GM21619 (cell line): Measurements from ENCODE around the gene C6orf52.

Experiments
- ATAC-seq: cut with Tn5 transposase; IDR thresholded peaks from one replicate; pipeline ENCODE4 v1.9.1; 2021; ENCODE audit not compliant: unreplicated experiment

The C6orf52 gene

GRCh38 chr6:10658910-10659698 lies 35.3 kb downstream of the C6orf52 start:
- ATAC-seq: no peak

GRCh38 chr6:10655508-10656055 lies 38.8 kb downstream of the C6orf52 start:
- ATAC-seq: no peak

- ATAC-seq: no peak
Observed at GRCh38 chr6:10644225-10644624, 50.2 kb downstream of the C6orf52 start.

GRCh38 chr6:10643201-10643651 lies 51.2 kb downstream of the C6orf52 start:
- peak; percentile 80 for ATAC-seq

GRCh38 chr6:10641528-10641927 lies 52.9 kb downstream of the C6orf52 start:
- no peak for ATAC-seq

GRCh38 chr6:10640412-10640811 lies 54.0 kb downstream of the C6orf52 start:
- ATAC-seq: no peak

- ATAC-seq: peak; percentile 99
Observed at GRCh38 chr6:10633216-10633615, 61.2 kb downstream of the C6orf52 start.

- ATAC-seq: no peak
Observed at GRCh38 chr6:10630178-10630577, 64.2 kb downstream of the C6orf52 start.

- no peak for ATAC-seq
Observed at GRCh38 chr6:10627800-10628199, 66.6 kb downstream of the C6orf52 start.

GRCh38 chr6:10626154-10626741 lies 68.2 kb downstream of the C6orf52 start:
- no peak for ATAC-seq

GRCh38 chr6:10624836-10625235 lies 69.6 kb downstream of the C6orf52 start:
- ATAC-seq: no peak

- no peak for ATAC-seq
Observed at GRCh38 chr6:10621847-10622246, 72.6 kb downstream of the C6orf52 start.
